Measurements from ENCODE around the gene CXCR6.
A peak's percentile ranks its signal among the peaks of the same experiment; 100 is the strongest.

DNA sequence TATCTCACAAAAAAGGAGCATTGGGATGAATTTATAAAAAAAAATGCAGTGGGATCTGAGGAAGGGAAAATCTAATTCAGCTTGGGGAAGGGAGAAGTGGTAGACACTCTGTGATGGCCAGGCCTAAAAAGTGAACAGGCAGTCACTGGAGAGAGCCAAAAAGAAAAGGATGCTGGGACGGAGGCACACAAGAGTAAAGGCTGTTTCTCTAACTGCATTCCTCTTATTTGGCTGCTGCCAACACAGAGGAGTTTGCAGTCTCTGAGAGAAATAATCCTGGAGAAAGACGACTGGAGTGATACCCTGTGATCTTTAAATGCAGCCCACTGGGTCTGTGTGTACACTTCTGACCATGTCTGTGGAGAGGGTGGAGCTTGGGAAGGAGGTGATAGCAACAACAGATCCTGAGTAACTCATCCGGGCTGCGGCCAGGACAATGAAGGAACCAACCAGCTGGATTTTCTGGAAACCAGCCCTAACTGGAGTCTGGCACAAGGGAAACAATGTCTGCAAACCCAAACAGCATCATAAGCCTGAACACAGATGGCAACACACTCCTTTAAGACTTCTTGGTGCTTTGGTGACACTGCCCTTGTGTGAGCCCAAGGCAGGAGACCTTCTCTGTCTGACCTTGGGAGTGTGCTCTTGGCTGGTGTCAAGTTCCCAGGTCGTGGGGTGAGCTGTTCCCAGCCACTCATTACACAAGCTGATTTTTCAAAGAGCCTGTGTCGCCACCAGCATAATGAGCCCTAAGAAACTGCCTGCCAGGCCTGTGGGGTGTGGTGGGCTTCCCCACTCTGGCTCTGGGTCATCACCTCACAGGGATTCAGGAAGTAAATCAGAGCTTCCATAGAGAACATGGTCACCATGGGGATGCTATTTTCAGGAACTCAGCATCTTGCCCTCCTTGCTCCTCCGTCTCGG, 44.4 kb downstream of the CXCR6 start:
- no peak for TF ChIP-seq EP300 (IDR thresholded peaks at IDR 0.05)
- TF ChIP-seq, protein P1, sequence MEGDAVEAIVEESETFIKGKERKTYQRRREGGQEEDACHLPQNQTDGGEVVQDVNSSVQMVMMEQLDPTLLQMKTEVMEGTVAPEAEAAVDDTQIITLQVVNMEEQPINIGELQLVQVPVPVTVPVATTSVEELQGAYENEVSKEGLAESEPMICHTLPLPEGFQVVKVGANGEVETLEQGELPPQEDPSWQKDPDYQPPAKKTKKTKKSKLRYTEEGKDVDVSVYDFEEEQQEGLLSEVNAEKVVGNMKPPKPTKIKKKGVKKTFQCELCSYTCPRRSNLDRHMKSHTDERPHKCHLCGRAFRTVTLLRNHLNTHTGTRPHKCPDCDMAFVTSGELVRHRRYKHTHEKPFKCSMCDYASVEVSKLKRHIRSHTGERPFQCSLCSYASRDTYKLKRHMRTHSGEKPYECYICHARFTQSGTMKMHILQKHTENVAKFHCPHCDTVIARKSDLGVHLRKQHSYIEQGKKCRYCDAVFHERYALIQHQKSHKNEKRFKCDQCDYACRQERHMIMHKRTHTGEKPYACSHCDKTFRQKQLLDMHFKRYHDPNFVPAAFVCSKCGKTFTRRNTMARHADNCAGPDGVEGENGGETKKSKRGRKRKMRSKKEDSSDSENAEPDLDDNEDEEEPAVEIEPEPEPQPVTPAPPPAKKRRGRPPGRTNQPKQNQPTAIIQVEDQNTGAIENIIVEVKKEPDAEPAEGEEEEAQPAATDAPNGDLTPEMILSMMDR (IDR thresholded peaks at IDR 0.05), result no peak
- TF ChIP-seq POLR2AphosphoS5 (IDR thresholded peaks at IDR 0.05), result peak; percentile 49
- TF ChIP-seq POLR2A (IDR thresholded peaks at IDR 0.05), result no peak
